H9 (cell line): Measurements from ENCODE around the gene CD9. TPM values are rescaled to one million over a fixed set of nuclear protein-coding genes. Genes with fewer than 3 reads are reported as not detected.
"Not testable (repeated sequence)": the region's sequence is repeated elsewhere in the genome, so short reads cannot be mapped to it uniquely, and the experiment has no call there.

Experiments
- DNase-seq: peaks from one replicate; pipeline ENCODE4 v3.0.0-alpha.2; 2017
- H2AFZ ChIP-seq: one replicate; pipeline ENCODE4 v1.6.1; 2013; ENCODE audit warnings: mild to moderate bottlenecking, low read length, control low read depth, moderate library complexity
- H2AK5ac ChIP-seq: 2 replicates; pipeline ENCODE4 v1.6.1; 2013; ENCODE audit warnings: low read length, control low read depth, mixed read lengths; ENCODE audit not compliant: insufficient read length
- H2BK120ac ChIP-seq: one replicate; pipeline ENCODE4 v1.6.1; 2013; ENCODE audit warnings: low read depth, mild to moderate bottlenecking, low read length, control low read depth, inconsistent platforms; ENCODE audit not compliant: poor library complexity, severe bottlenecking
- H2BK12ac ChIP-seq: 2 replicates; pipeline ENCODE4 v1.6.1; 2013; ENCODE audit warnings: low read length, control low read depth, mixed read lengths, low read depth; ENCODE audit not compliant: insufficient read length
- H2BK15ac ChIP-seq: 2 replicates; pipeline ENCODE4 v1.6.1; 2013; ENCODE audit warnings: low read depth, low read length, control low read depth
- H2BK20ac ChIP-seq: one replicate; pipeline ENCODE4 v1.6.1; 2013; ENCODE audit warnings: low read depth, mild to moderate bottlenecking, low read length, control low read depth, inconsistent platforms; ENCODE audit not compliant: poor library complexity, severe bottlenecking
- H2BK5ac ChIP-seq: 2 replicates; pipeline ENCODE4 v1.6.1; 2013; ENCODE audit warnings: low read length, control low read depth, mixed read lengths; ENCODE audit not compliant: insufficient read length
- H3K14ac ChIP-seq: 2 replicates; pipeline ENCODE4 v1.6.1; 2013; ENCODE audit warnings: low read length, control low read depth; ENCODE audit not compliant: insufficient read depth
- H3K18ac ChIP-seq: 2 replicates; pipeline ENCODE4 v1.6.1; 2013; ENCODE audit warnings: low read depth, mild to moderate bottlenecking, mixed read lengths, low read length, control low read depth; ENCODE audit not compliant: insufficient read length
- H3K23ac ChIP-seq: 2 replicates; pipeline ENCODE4 v1.6.1; 2013; ENCODE audit warnings: low read length, control low read depth, mixed read lengths, low read depth; ENCODE audit not compliant: insufficient read length
- H3K23me2 ChIP-seq: 2 replicates; pipeline ENCODE4 v1.6.1; 2013; ENCODE audit warnings: low read depth, mild to moderate bottlenecking, mixed read lengths, low read length, control low read depth; ENCODE audit not compliant: insufficient read length, poor library complexity, severe bottlenecking
- H3K27ac ChIP-seq: 2 replicates; pipeline ENCODE4 v1.5.1; 2013; ENCODE audit warnings: low read length, control low read depth, mixed read lengths, low read depth; ENCODE audit not compliant: insufficient read length
- H3K27me3 ChIP-seq: 2 replicates; pipeline ENCODE4 v1.6.1; 2013; ENCODE audit warnings: low read length, control low read depth, inconsistent platforms; ENCODE audit not compliant: insufficient read depth
- H3K4ac ChIP-seq: 2 replicates; pipeline ENCODE4 v1.6.1; 2013; ENCODE audit warnings: low read depth, mild to moderate bottlenecking, control low read depth, inconsistent platforms, low read length, moderate library complexity
- H3K4me1 ChIP-seq: 2 replicates; pipeline ENCODE4 v1.6.1; 2013; ENCODE audit warnings: low read length, control low read depth, inconsistent platforms; ENCODE audit not compliant: insufficient read depth
- H3K4me2 ChIP-seq: 2 replicates; pipeline ENCODE4 v1.6.1; 2013; ENCODE audit warnings: low read length, control low read depth, mixed read lengths; ENCODE audit not compliant: insufficient read length, insufficient read depth
- H3K56ac ChIP-seq: 2 replicates; pipeline ENCODE4 v1.6.1; 2013; ENCODE audit warnings: low read depth, mild to moderate bottlenecking, mixed read lengths, low read length, control low read depth; ENCODE audit not compliant: insufficient read length
- H3K79me1 ChIP-seq: 2 replicates; pipeline ENCODE4 v1.6.1; 2013; ENCODE audit warnings: low read depth, mild to moderate bottlenecking, moderate library complexity, low read length, control low read depth, inconsistent platforms; ENCODE audit not compliant: insufficient read depth, poor library complexity, severe bottlenecking
- H3K79me2 ChIP-seq: 2 replicates; pipeline ENCODE4 v1.6.1; 2013; ENCODE audit warnings: low read length, control low read depth, inconsistent platforms; ENCODE audit not compliant: insufficient read depth
- H3K9ac ChIP-seq: 2 replicates; pipeline ENCODE4 v1.6.1; 2013; ENCODE audit warnings: low read length, control low read depth, mixed read lengths; ENCODE audit not compliant: insufficient read length; ENCODE audit errors: extremely low read depth
- H3K9me3 ChIP-seq: one replicate; pipeline ENCODE4 v1.6.1; 2013; ENCODE audit warnings: low read depth, low read length, inconsistent platforms; ENCODE audit not compliant: control insufficient read depth
- H3T11ph ChIP-seq: one replicate; pipeline ENCODE4 v1.6.1; 2013; ENCODE audit warnings: mild to moderate bottlenecking, low read length, control low read depth, inconsistent platforms
- H4K20me1 ChIP-seq: one replicate; pipeline ENCODE4 v1.6.1; 2013; ENCODE audit not compliant: control insufficient read depth, insufficient read length, insufficient read depth
- H4K5ac ChIP-seq: 2 replicates; pipeline ENCODE4 v1.6.1; 2013; ENCODE audit warnings: low read depth, mild to moderate bottlenecking, mixed read lengths, low read length, control low read depth; ENCODE audit not compliant: insufficient read length
- H4K8ac ChIP-seq: replicated peaks from 2 replicates; pipeline ENCODE4 v1.6.1; 2013; ENCODE audit warnings: low read length, control low read depth, mixed read lengths, low read depth; ENCODE audit not compliant: insufficient read length
- H4K91ac ChIP-seq: 2 replicates; pipeline ENCODE4 v1.6.1; 2013; ENCODE audit warnings: low read depth, mild to moderate bottlenecking, moderate library complexity, mixed read lengths, low read length, control low read depth; ENCODE audit not compliant: insufficient read length
- H3K27ac Mint-ChIP-seq, 3 experiments: 2 replicates in 2 of 3; 3 replicates in 1 of 3; pipeline ENCODE4 v1.8.0; 2020 to 2021; ENCODE audit warnings: mixed read lengths in 3 of 3, mild to moderate bottlenecking in 1 of 3, moderate library complexity in 1 of 3
- H3K27me3 Mint-ChIP-seq: 2 replicates; pipeline ENCODE4 v1.8.0; 2021; ENCODE audit warnings: low read depth, mild to moderate bottlenecking, moderate library complexity, mixed read lengths
- H3K36me3 Mint-ChIP-seq, 3 experiments: 2 replicates in 2 of 3; 3 replicates in 1 of 3; pipeline ENCODE4 v1.8.0; 2020 to 2021; ENCODE audit warnings: low read depth in 3 of 3, mixed read lengths in 3 of 3; ENCODE audit not compliant: insufficient read depth in 1 of 3
- H3K4me1 Mint-ChIP-seq, 2 experiments: 2 replicates each; pipeline ENCODE4 v1.8.0; 2020; ENCODE audit warnings: mixed read lengths in 2 of 2
- H3K4me3 Mint-ChIP-seq, 2 experiments: 2 replicates in 1 of 2; 3 replicates in 1 of 2; pipeline ENCODE4 v1.8.0; 2020 to 2021; ENCODE audit warnings: mild to moderate bottlenecking in 2 of 2, mixed read lengths in 2 of 2, moderate library complexity in 1 of 2
- H3K9me3 Mint-ChIP-seq, 2 experiments: 2 replicates in 1 of 2; 3 replicates in 1 of 2; pipeline ENCODE4 v1.8.0; 2020; ENCODE audit warnings: mild to moderate bottlenecking in 2 of 2, mixed read lengths in 2 of 2, moderate library complexity in 1 of 2
- WGBS: extraction: QIAGEN DNeasy Blood & Tissue Kit; methylation state at CpG from one replicate; pipeline ENCODE4 v1.1.7; 2013; ENCODE audit warnings: missing lambda C conversion rate, low lambda C conversion rate, mixed read lengths; ENCODE audit not compliant: insufficient read length; ENCODE audit errors: extremely low coverage; 5-methylcytosine and 5-hydroxymethylcytosine counted together
- total RNA-seq: library from RNA; stranded (reverse); gene quantifications from 2 replicates; pipeline ENCODE4 v1.2.1, GENCODE V29; 2021

The CD9 gene
- total RNA-seq, 1 experiment from 2014 or later = 132 TPM

DNA sequence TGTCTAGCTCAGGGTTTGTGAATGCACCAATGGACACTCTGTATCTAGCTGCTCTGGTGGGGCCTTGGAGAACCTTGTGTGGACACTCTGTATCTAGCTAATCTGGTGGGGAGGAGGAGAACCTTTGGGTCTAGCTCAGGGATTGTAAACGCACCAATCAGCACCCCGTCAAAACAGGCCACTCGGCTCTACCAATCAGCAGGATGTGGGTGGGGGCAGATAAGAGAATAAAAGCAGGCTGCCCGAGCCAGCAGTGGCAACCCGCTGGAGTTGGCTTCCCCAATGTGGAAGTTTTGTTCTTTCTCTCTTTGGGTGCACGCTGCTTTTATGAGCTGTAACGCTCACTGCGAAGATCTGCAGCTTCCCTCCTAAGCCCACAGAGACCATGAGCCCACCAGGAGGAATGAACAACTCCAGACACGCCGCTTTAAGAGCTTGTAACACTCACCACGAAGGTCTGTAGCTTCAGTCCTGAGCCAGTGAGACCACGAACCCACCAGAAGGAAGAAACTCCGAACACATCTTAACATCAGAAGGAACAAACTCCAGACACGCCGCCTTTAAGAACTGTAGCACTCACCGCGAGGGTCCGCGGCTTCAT lies 40.1 kb upstream of the CD9 start:
- H3K9me3 ChIP-seq, H2BK12ac ChIP-seq, H2BK120ac ChIP-seq, H2BK15ac ChIP-seq, H2BK20ac ChIP-seq, H3K56ac ChIP-seq, H4K5ac ChIP-seq, H3K4me2 ChIP-seq, H3K27ac ChIP-seq, H3K14ac ChIP-seq, H3K79me1 ChIP-seq, H3K36me3 Mint-ChIP-seq, H3K4ac ChIP-seq, H3K9me3 Mint-ChIP-seq, DNase-seq, H2AFZ ChIP-seq, H3K23ac ChIP-seq, H3K4me3 Mint-ChIP-seq, H2AK5ac ChIP-seq, H3T11ph ChIP-seq, H3K27me3 Mint-ChIP-seq, H3K27ac Mint-ChIP-seq, H4K91ac ChIP-seq, H3K4me1 ChIP-seq, H3K23me2 ChIP-seq, H2BK5ac ChIP-seq, H3K79me2 ChIP-seq, H3K27me3 ChIP-seq, H4K8ac ChIP-seq, H4K20me1 ChIP-seq, H3K9ac ChIP-seq, H3K18ac ChIP-seq: not testable (repeated sequence)
- no CpG with 5 or more reads among the region's 19 CpGs for WGBS
- H3K4me1 Mint-ChIP-seq = peaks cover 8 to 12% of the 10 kb centered on the region in 2 experiments; a peak in 3 of 4 replicates
